HL-60/S4 treated with retinoic acid at 250 ng/mL for 4 days and 3 days (cell line): ENCODE measurements around the gene RAB20.

Experiments
- in situ Hi-C: fragments of 300-500 bp; cut with MboI; formaldehyde crosslinking; loops from 2 replicates; pipeline ENCODE4 v1.7.0; 2022; ENCODE audit warnings: low sequenced_read_pairs

Gene RAB20

GRCh38 chr13:110475550-110476219 lies 85.8 kb downstream of the RAB20 start:
- in situ Hi-C loops = no loop called here

GRCh38 chr13:110475117-110475516 lies 86.4 kb downstream of the RAB20 start:
- in situ Hi-C loops = no loop called here

GRCh38 chr13:110474713-110475112 lies 86.8 kb downstream of the RAB20 start:
- in situ Hi-C loops = loop anchor here (25.0 kb wide), 1 partner anchor 88 kb away; the partner anchor contains the start of gene RAB20
